ENCODE results near the gene POTEF.
"Not testable (repeated sequence)": the region's sequence is repeated elsewhere in the genome, so short reads cannot be mapped to it uniquely, and the experiment has no call there.

DNA sequence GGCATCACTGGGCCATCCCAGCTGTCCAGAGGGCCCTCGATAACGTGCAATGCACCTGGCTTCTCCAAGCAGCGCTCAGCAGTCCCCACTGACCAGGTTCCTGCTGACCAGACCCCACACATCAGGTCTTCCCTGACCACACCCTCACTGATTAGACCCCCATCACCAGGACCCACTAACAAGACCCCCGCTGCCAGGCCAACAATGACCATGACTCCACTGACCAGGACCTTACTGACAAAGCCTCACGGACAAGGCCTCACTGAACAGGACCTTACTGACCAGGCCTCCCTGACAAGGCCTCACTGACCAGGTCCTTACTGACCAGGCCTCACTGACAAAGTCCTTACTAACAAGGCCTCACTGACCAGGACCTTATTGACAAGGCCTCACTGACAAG, 76.6 kb downstream of the POTEF start:
- TF ChIP-seq, protein P1, sequence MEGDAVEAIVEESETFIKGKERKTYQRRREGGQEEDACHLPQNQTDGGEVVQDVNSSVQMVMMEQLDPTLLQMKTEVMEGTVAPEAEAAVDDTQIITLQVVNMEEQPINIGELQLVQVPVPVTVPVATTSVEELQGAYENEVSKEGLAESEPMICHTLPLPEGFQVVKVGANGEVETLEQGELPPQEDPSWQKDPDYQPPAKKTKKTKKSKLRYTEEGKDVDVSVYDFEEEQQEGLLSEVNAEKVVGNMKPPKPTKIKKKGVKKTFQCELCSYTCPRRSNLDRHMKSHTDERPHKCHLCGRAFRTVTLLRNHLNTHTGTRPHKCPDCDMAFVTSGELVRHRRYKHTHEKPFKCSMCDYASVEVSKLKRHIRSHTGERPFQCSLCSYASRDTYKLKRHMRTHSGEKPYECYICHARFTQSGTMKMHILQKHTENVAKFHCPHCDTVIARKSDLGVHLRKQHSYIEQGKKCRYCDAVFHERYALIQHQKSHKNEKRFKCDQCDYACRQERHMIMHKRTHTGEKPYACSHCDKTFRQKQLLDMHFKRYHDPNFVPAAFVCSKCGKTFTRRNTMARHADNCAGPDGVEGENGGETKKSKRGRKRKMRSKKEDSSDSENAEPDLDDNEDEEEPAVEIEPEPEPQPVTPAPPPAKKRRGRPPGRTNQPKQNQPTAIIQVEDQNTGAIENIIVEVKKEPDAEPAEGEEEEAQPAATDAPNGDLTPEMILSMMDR (IDR thresholded peaks at IDR 0.05): not testable (repeated sequence)
- not testable (repeated sequence) for TF ChIP-seq POLR2A (IDR thresholded peaks at IDR 0.05)

All from lower leg skin (tissue), 3 donors.